HEK293T (cell line): ENCODE measurements around the gene PIANP.
"Not testable (repeated sequence)": the region's sequence is repeated elsewhere in the genome, so short reads cannot be mapped to it uniquely, and the experiment has no call there.

Experiments
- CTCF ChIA-PET: fragments of 350-600 bp; formaldehyde crosslinking; extraction: SDS; loops from one replicate; lab custom pipeline; 2021; ENCODE audit warnings: antibody characterized with exemption, inconsistent platforms; lab: Yijun Ruan, JAX
- POLR2A ChIA-PET: fragments of 350-600 bp; formaldehyde crosslinking; extraction: SDS; loops from one replicate; lab custom pipeline; 2020; ENCODE audit warnings: antibody characterized with exemption, inconsistent platforms; lab: Yijun Ruan, JAX
- DNase-seq: peaks from one replicate; pipeline ENCODE4 v3.0.0; 2012; ENCODE audit warnings: mixed read lengths; ENCODE audit errors: extremely low spot score
- ARNT ChIP-seq: fragments of 450-650 bp; IDR thresholded peaks from 2 replicates; pipeline ENCODE4 v1.6.1; 2017; ENCODE audit warnings: mild to moderate bottlenecking
- BHLHE40 ChIP-seq: fragments of 450-650 bp; IDR thresholded peaks from 2 replicates; pipeline ENCODE4 v1.6.1; 2016; ENCODE audit warnings: mild to moderate bottlenecking, moderate library complexity, borderline replicate concordance
- CTBP1 ChIP-seq: fragments of 450-650 bp; IDR thresholded peaks from 2 replicates; pipeline ENCODE4 v1.6.1; 2016; ENCODE audit warnings: borderline replicate concordance
- ELF4 ChIP-seq: fragments of 450-650 bp; IDR thresholded peaks from 2 replicates; pipeline ENCODE4 v1.6.1; 2017; ENCODE audit warnings: antibody characterized with exemption
- FOXA1 ChIP-seq: fragments of 450-650 bp; IDR thresholded peaks from 2 replicates; pipeline ENCODE4 v1.6.1; 2016; ENCODE audit warnings: mild to moderate bottlenecking
- FOXK2 ChIP-seq: fragments of 450-650 bp; IDR thresholded peaks from 2 replicates; pipeline ENCODE4 v1.6.1; 2016; ENCODE audit warnings: mild to moderate bottlenecking
- FOXM1 ChIP-seq: fragments of 450-650 bp; IDR thresholded peaks from 2 replicates; pipeline ENCODE4 v1.6.1; 2017; ENCODE audit warnings: mild to moderate bottlenecking, borderline replicate concordance
- HDGF ChIP-seq: fragments of 450-650 bp; IDR thresholded peaks from 2 replicates; pipeline ENCODE4 v1.6.1; 2017; ENCODE audit warnings: antibody characterized with exemption, borderline replicate concordance
- L3MBTL2 ChIP-seq: fragments of 450-650 bp; conservative IDR thresholded peaks from 2 replicates; pipeline ENCODE4 v1.6.1; 2016; ENCODE audit warnings: mild to moderate bottlenecking
- LEF1 ChIP-seq: fragments of 450-650 bp; IDR thresholded peaks from 2 replicates; pipeline ENCODE4 v1.6.1; 2017; ENCODE audit warnings: mild to moderate bottlenecking, borderline replicate concordance
- NFRKB ChIP-seq: fragments of 450-650 bp; IDR thresholded peaks from 2 replicates; pipeline ENCODE4 v1.6.1; 2016; ENCODE audit warnings: mild to moderate bottlenecking, moderate library complexity
- SP1 ChIP-seq: fragments of 450-650 bp; IDR thresholded peaks from 2 replicates; pipeline ENCODE4 v1.6.1; 2017
- SUZ12 ChIP-seq: fragments of 450-650 bp; IDR thresholded peaks from 2 replicates; pipeline ENCODE4 v1.6.1; 2016; ENCODE audit warnings: mild to moderate bottlenecking
- TARDBP ChIP-seq: fragments of 450-650 bp; IDR thresholded peaks from 2 replicates; pipeline ENCODE4 v1.6.1; 2016
- ZNF384 ChIP-seq: fragments of 450-650 bp; IDR thresholded peaks from 2 replicates; pipeline ENCODE4 v1.6.1; 2016
- TF ChIP-seq, protein P1 (sequence below): fragments of 450-650 bp; IDR thresholded peaks from 2 replicates; pipeline ENCODE4 v1.6.1; 2016

Gene PIANP

DNA sequence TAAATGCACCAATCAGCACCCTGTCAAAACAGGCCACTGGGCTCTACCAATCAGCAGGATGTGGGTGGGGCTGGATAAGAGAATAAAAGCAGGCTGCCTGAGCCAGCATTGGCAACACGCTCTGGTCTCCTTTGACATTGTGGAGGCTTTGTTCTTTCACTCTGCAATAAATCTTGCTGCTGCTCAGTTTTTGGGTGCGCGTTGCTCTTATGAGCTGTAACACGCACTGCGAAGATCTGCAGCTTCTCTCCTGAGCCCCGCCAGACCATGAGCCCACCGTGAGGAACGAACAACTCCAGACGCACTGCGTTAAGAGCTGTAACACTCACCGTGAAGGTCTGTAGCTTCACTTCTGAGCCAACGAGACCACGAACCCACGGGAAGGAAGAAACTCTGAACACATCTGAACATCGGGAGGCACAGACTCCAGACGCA is 8.4 kb upstream of the PIANP start:
- no peak for DNase-seq
- CTCF ChIA-PET: no interaction called here
- TF ChIP-seq HDGF (no peak), SUZ12 (no peak), L3MBTL2 (no peak), TARDBP (no peak), ZNF384 (no peak), BHLHE40 (no peak), CTBP1 (no peak), FOXK2 (no peak), FOXA1 (no peak), LEF1 (no peak), ELF4 (no peak), NFRKB (no peak), SP1 (no peak), FOXM1 (no peak)
- TF ChIP-seq, protein P1, sequence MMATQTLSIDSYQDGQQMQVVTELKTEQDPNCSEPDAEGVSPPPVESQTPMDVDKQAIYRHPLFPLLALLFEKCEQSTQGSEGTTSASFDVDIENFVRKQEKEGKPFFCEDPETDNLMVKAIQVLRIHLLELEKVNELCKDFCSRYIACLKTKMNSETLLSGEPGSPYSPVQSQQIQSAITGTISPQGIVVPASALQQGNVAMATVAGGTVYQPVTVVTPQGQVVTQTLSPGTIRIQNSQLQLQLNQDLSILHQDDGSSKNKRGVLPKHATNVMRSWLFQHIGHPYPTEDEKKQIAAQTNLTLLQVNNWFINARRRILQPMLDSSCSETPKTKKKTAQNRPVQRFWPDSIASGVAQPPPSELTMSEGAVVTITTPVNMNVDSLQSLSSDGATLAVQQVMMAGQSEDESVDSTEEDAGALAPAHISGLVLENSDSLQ: no peak
- POLR2A ChIA-PET: interaction anchor here (0.8 to 1.8 kb wide), 3 partner anchors 15 to 57 kb away, joined by 3 to 9 read pairs (median 8); partner anchors contain the start of genes COPS7A, PTMS and ZNF384

DNA sequence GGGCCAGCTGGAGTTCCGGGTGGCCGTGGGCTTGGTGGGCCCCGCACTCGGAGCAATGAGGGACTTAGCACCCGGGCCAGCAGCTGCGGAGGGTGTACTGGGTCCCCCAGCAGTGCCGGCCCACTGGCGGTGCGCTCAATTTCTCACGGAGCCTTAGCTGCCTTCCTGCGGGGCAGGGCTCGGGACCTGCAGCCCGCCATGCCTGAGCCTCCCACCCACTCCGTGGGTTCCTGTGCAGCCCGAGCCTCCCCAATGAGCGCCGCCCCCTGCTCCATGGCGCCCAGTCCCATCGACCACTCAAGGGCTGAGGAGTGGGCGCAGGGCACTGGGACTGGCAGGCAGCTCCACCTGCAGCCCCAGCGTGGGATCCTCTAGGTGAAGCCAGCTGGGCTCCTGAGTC is 7.7 kb upstream of the PIANP start:
- POLR2A ChIA-PET: interaction anchor here (1.8 kb wide), 1 partner anchor 19 kb away, joined by 9 read pairs; the partner anchor contains the start of gene ZNF384
- CTCF ChIA-PET, DNase-seq: not testable (repeated sequence)

DNA sequence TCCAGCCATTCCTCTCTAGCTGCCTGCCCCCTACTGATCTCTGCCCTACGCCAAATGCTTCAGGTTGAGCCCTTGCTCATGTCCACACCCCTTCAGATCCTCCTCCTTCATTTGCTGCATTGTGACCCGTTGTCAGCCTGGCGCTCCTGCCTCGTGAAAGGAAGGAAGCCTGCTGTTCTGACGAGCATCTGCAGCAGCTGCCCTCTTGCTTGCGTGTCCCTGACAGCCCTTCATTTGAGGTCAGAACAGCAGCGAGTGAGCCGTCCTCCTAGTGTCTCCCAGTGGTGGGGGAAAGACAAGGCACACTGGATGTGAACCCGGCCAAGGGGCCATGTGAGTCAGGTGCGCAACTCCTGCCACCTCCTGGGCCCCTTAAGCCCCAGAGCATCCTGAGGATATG is 3.0 kb upstream of the PIANP start:
- POLR2A ChIA-PET: no interaction called here
- DNase-seq: no peak
- TF ChIP-seq BHLHE40 (no peak), ELF4 (no peak), SP1 (no peak), ARNT (no peak), TARDBP (no peak), SUZ12 (no peak)
- CTCF ChIA-PET: no interaction called here

DNA sequence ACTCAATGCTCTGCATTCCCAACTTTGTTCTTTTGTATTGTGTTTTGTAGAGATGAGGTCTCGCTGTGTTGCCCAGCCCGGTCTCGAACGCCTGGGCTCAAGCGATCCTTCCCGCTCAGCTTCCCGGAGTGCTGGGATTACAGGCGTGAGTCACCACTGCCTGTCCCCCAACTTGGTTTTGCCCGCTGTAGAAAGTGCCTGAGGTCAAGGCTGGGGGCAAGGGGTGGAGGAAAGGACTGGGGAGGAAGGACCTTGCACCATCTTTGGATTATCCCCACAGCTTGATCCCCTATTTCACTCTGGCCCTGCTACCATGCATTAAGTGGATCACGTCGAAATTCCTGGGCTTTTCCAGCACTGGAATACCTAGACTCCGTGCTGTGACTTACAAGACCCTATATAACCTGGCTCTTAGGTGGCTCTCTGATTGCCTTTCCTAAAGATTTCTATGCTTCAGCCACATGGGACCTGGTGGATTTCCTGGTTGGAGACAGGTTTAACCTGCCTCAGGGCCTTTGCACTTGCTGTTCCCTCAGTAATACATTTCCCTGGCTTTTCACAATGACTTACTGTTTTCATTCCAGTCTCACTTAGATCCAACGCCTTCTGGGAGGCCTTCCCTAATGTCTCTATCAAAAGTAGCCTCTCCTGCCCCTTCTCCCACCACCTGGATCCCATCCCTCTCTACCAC is 608 bp upstream of the PIANP start:
- no peak for DNase-seq
- POLR2A ChIA-PET: no interaction called here
- CTCF ChIA-PET: interaction anchor here (2.5 kb wide), 1 partner anchor 12 kb away, joined by 11 read pairs; the partner anchor contains the start of gene ZNF384
- TF ChIP-seq TARDBP (no peak), HDGF (no peak), SP1 (no peak), FOXA1 (no peak), CTBP1 (no peak), LEF1 (no peak), FOXK2 (no peak)

DNA sequence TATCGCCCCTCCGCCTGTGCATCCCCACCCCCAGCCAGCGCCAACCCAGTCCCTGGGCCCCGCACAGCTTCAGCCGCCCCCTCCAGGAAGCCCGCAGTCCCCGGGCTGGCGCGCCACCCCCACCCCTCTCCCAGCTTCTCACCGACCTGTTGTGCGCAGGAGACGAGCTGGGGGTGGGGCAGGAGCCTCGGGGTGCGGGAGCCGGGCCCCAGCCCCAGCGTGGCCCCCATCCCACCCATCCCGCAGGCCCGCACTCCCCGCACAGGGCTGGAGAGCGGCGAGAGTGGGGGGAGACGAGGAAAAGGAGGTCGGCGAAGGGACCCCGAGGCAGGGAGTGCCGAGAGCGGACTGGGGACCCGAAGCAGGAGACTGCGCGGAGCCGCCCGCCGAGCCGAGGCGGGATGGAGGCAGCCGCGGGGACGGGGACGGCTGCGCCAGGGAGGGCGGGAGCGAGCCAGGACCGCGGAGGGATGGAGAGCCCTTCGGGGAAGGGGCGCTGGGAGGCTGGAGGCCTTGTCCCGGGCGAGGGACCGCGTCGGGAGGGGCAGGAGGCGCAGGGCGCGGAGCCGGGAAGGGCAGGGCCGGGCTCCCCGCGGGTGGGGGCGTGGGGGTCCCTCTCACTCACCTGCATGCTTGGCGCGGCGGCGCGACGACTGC is 498 bp downstream of the PIANP start:
- no peak for DNase-seq
- POLR2A ChIA-PET: interaction anchor here (1.0 to 2.9 kb wide), 5 partner anchors 11 to 132 kb away, joined by 3 to 37 read pairs (median 6); partner anchors contain the start of genes COPS7A, MLF2, NOP2 and ZNF384

DNA sequence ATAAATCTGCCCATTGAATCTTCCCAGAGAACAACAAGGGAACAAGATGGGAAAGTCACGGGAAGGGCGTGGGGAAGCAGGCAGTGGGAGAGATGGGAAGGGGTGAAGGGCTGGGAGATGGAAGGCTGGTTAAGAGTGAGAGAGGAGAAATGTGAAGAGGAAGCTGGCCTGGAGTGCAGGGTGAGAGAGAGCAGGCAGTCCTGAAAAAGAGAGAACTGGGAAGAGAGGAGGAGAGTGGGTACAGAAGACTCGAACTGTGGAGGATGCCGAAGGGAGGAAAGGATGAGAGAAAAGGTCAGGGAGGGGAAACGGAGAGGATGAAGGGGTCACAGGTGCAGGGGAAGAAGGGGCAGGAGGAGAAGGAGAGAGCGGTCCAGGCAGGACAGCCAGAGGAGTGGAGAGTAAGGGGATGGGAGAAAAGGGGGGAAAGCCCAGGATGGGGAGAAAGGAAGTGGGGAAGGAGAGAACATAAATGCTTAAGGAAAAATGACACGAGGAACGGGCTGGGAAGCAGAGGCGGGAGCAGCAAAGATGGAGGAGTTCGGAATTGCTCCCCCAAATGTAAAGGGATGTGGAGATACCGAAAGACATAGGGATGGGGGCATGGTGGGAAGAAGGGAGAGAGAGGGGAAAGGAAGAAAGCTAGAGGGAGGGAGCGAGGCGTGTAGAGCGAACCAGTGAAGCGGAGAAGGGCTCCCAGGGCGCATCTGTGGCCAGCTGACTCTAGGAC is 1.2 kb downstream of the PIANP start:
- ChIA-PET POLR2A (interaction anchor here (1.0 to 2.9 kb wide), 6 partner anchors 10 to 131 kb away, joined by 3 to 37 read pairs (median 6); partner anchors contain the start of genes COPS7A, MLF2, NOP2 and ZNF384), CTCF (interaction anchor here (1.0 to 2.3 kb wide), 3 partner anchors 10 to 136 kb away, joined by 3 to 12 read pairs (median 6); partner anchors contain the start of gene ZNF384)
- no peak for DNase-seq
- TF ChIP-seq ZNF384 (no peak), ARNT (no peak), SP1 (no peak), SUZ12 (no peak), BHLHE40 (no peak), FOXK2 (no peak), TARDBP (no peak), FOXA1 (no peak), FOXM1 (no peak), NFRKB (no peak), LEF1 (no peak), L3MBTL2 (no peak), ELF4 (no peak)
- TF ChIP-seq, protein P1: no peak

More for the DNA sequence above, 498 bp downstream of the PIANP start:
- CTCF ChIA-PET: interaction anchor here (1.0 kb wide), 1 partner anchor 86 kb away, joined by 6 read pairs; no protein-coding TSS in a partner anchor
- TF ChIP-seq HDGF: no peak
- no peak for TF ChIP-seq TARDBP
- no peak for TF ChIP-seq L3MBTL2
- no peak for TF ChIP-seq FOXA1
- no peak for TF ChIP-seq SP1
- TF ChIP-seq BHLHE40: no peak
- TF ChIP-seq ELF4: no peak
- no peak for TF ChIP-seq CTBP1
- TF ChIP-seq, protein P1: no peak
- TF ChIP-seq FOXK2: no peak
- TF ChIP-seq ZNF384: no peak
- TF ChIP-seq NFRKB: no peak
- TF ChIP-seq FOXM1: no peak
- no peak for TF ChIP-seq SUZ12
